Esophagus muscularis mucosa (tissue), 4 donors: ENCODE measurements around the gene PHF21A. TPM values are rescaled to one million over a fixed set of nuclear protein-coding genes. Genes with fewer than 3 reads are reported as not detected.

Source experiments
- DNase-seq: peaks from one replicate; pipeline ENCODE4 v3.0.0-alpha.2; 2017; ENCODE audit errors: extremely low spot score
- H3K27ac ChIP-seq, 4 donors: fragments of 200-600 bp; sonication (generic); replicated peaks in 1 of 4; 1 replicate in 3 of 4; 2 replicates in 1 of 4; pipeline ENCODE4 v1.5.1; 2016 to 2019; ENCODE audit warnings: mild to moderate bottlenecking in 1 of 4
- H3K27me3 ChIP-seq, 4 donors: fragments of 200-600 bp; sonication (generic); one replicate each; pipeline versions ENCODE4 v1.5.1 to v1.6.0; 2016 to 2019
- H3K36me3 ChIP-seq, 4 donors: fragments of 200-600 bp; sonication (generic); one replicate each; pipeline ENCODE4 v1.5.1; 2016 to 2019
- H3K4me1 ChIP-seq, 4 donors: fragments of 200-600 bp; sonication (generic); one replicate each; pipeline ENCODE4 v1.5.1; 2016 to 2019
- H3K4me3 ChIP-seq, 4 donors: fragments of 200-600 bp; sonication (generic); 1 replicate in 2 of 4; 2 replicates in 2 of 4; pipeline ENCODE4 v1.5.1; 2016 to 2019; ENCODE audit warnings: mild to moderate bottlenecking in 4 of 4, moderate library complexity in 1 of 4
- H3K9me3 ChIP-seq, 4 donors: fragments of 200-600 bp; sonication (generic); 1 replicate in 3 of 4; 2 replicates in 1 of 4; pipeline ENCODE4 v1.5.1; 2016 to 2019
- CTCF ChIP-seq, 3 experiments: fragments of 200-600 bp in 2 of 3; fragments of 450-650 bp in 1 of 3; sonication (generic) in 2 of 3; IDR thresholded peaks; one replicate each; pipeline ENCODE4 v1.5.1; 2017 to 2019; ENCODE audit warnings: antibody characterized with exemption in 3 of 3, mild to moderate bottlenecking in 2 of 3, moderate library complexity in 1 of 3
- EP300 ChIP-seq: sonication (generic); formaldehyde crosslinking; IDR thresholded peaks from one replicate; pipeline ENCODE4 v1.6.1; 2017; ENCODE audit warnings: antibody characterized with exemption
- POLR2A ChIP-seq: fragments of 450-650 bp; IDR thresholded peaks from one replicate; pipeline ENCODE4 v1.6.1; 2017; ENCODE audit warnings: antibody characterized with exemption, moderate library complexity, mild to moderate bottlenecking, low read depth
- POLR2AphosphoS5 ChIP-seq, 2 donors: sonication (generic); formaldehyde crosslinking; IDR thresholded peaks; one replicate each; pipeline ENCODE4 v1.6.1; 2017; ENCODE audit warnings: antibody characterized with exemption in 2 of 2
- WGBS: methylation state at CpG from one replicate; pipeline ENCODE4 v1.1.5; 2018; 5-methylcytosine and 5-hydroxymethylcytosine counted together
- intact Hi-C: fragments of 100-400 bp; cut with DNase I; formaldehyde crosslinking; loops from one replicate; pipeline ENCODE4 v1.15.1; 2023
- total RNA-seq, 4 donors: library from RNA; depleted of rRNA; stranded (reverse); fragments of >200 nt; gene quantifications; one replicate each; pipeline versions ENCODE4 v1.1.0 to v1.2.1, GENCODE V29; 2016

Gene PHF21A
- total RNA-seq, 4 donors from 2014 or later = 31.8 to 47.8 (median 36.1) TPM

GRCh38 chr11:46143049-46143806, 22.0 kb upstream of the PHF21A start:
- Histone ChIP-seq H3K27ac (no peak overlapping the region), H3K9me3 (no peaks in the 10 kb centered on the region), H3K4me3 (no peak overlapping the region), H3K4me1 (no peaks in the 10 kb centered on the region), H3K36me3 (no peaks in the 10 kb centered on the region), H3K27me3 (peaks cover 0 to 20% (median 0%) of the 10 kb centered on the region in 4 donors)
- TF ChIP-seq POLR2AphosphoS5 (IDR thresholded peaks at IDR 0.05) (no peak), POLR2A (no peak), CTCF (IDR thresholded peaks at IDR 0.05) (no peak), EP300 (no peak)
- 87% methylated on average over 18 of the region's 31 CpGs for WGBS
- intact Hi-C loops = no loop called here
- DNase-seq = no peak

- WGBS = 84% methylated on average over 11 of the region's 17 CpGs
- Histone ChIP-seq H3K36me3 (no peaks in the 10 kb centered on the region), H3K27me3 (peaks cover 0 to 20% (median 0%) of the 10 kb centered on the region in 4 donors), H3K9me3 (no peaks in the 10 kb centered on the region), H3K4me3 (no peak overlapping the region), H3K4me1 (no peaks in the 10 kb centered on the region), H3K27ac (no peak overlapping the region)
- TF ChIP-seq CTCF (IDR thresholded peaks at IDR 0.05) (no peak), POLR2A (no peak), EP300 (no peak), POLR2AphosphoS5 (IDR thresholded peaks at IDR 0.05) (no peak)
- intact Hi-C loops = no loop called here
- no peak for DNase-seq
Measured at GRCh38 chr11:46142561-46142960, 21.3 kb upstream of the PHF21A start.

- Histone ChIP-seq H3K27ac (no peak overlapping the region), H3K36me3 (no peaks in the 10 kb centered on the region), H3K4me3 (no peak overlapping the region), H3K9me3 (no peaks in the 10 kb centered on the region), H3K4me1 (no peaks in the 10 kb centered on the region), H3K27me3 (peaks cover 0 to 20% (median 0%) of the 10 kb centered on the region in 4 donors)
- no peak for DNase-seq
- TF ChIP-seq POLR2A (no peak), CTCF (IDR thresholded peaks at IDR 0.05) (no peak), EP300 (no peak), POLR2AphosphoS5 (IDR thresholded peaks at IDR 0.05) (no peak)
- WGBS = 100% methylated on average over 3 of the region's 3 CpGs
- intact Hi-C loops = no loop called here
Measured at GRCh38 chr11:46141597-46141996, 20.3 kb upstream of the PHF21A start.

GRCh38 chr11:46134540-46134939, 13.3 kb upstream of the PHF21A start:
- intact Hi-C loops = no loop called here
- no peak overlapping the region for H3K27ac ChIP-seq
- DNase-seq = no peak
- H3K36me3 ChIP-seq = no peaks in the 10 kb centered on the region
- no peak overlapping the region for H3K4me3 ChIP-seq
- H3K4me1 ChIP-seq = peaks cover 0 to 6% (median 0%) of the 10 kb centered on the region in 4 donors
- 83% methylated on average over 3 of the region's 3 CpGs for WGBS
- H3K27me3 ChIP-seq = peaks cover 0 to 3% (median 0%) of the 10 kb centered on the region in 4 donors
- TF ChIP-seq POLR2A (no peak), POLR2AphosphoS5 (IDR thresholded peaks at IDR 0.05) (no peak), EP300 (no peak), CTCF (IDR thresholded peaks at IDR 0.05) (no peak)
- H3K9me3 ChIP-seq = no peaks in the 10 kb centered on the region

- Histone ChIP-seq H3K4me3 (no peak overlapping the region), H3K9me3 (no peaks in the 10 kb centered on the region), H3K4me1 (peaks cover 0 to 6% (median 0%) of the 10 kb centered on the region in 4 donors), H3K36me3 (no peaks in the 10 kb centered on the region), H3K27ac (no peak overlapping the region), H3K27me3 (peaks cover 0 to 3% (median 0%) of the 10 kb centered on the region in 4 donors)
- TF ChIP-seq POLR2AphosphoS5 (IDR thresholded peaks at IDR 0.05) = no peak
- TF ChIP-seq EP300 = no peak
- TF ChIP-seq POLR2A = no peak
- TF ChIP-seq CTCF (IDR thresholded peaks at IDR 0.05) = no peak
- intact Hi-C loops = no loop called here
- 71% methylated on average over 4 of the region's 4 CpGs for WGBS
- no peak for DNase-seq
Measured at GRCh38 chr11:46134061-46134460, 12.8 kb upstream of the PHF21A start.
